ENCODE results near the gene RPL10A.

GRCh38 chr6:35468181-35468979 is at the start of gene RPL10A:
- TF ChIP-seq CTCF (IDR thresholded peaks at IDR 0.05) (peak; percentile 94 to 100 (median 97)), POLR2A (IDR thresholded peaks at IDR 0.05) (peak; percentile 94), POLR2AphosphoS5 (IDR thresholded peaks at IDR 0.05) (peak; percentile 99)

Measured in prostate gland (tissue), 2 donors.